Fibroblast of lung (primary cell): Measurements from ENCODE around the gene UBL4A. TPM values are rescaled to one million over a fixed set of nuclear protein-coding genes. Genes with fewer than 3 reads are reported as not detected.

Experiments used
- DNase-seq, 2 donors: peaks; one replicate each; pipeline versions ENCODE4 v3.0.0 to v3.0.0-alpha.2; 2010; ENCODE audit warnings: low read depth in 2 of 2
- H2AFZ ChIP-seq: 2 replicates; pipeline ENCODE4 v1.5.1; 2012; ENCODE audit warnings: low read length, control low read depth, inconsistent platforms
- H3K27ac ChIP-seq: 2 replicates; pipeline ENCODE4 v1.5.1; 2011; ENCODE audit warnings: low read length, control low read depth; ENCODE audit not compliant: insufficient read depth
- H3K27me3 ChIP-seq: 2 replicates; pipeline ENCODE4 v1.5.1; 2011; ENCODE audit warnings: mild to moderate bottlenecking, low read length; ENCODE audit not compliant: control insufficient read depth, insufficient read depth
- H3K36me3 ChIP-seq: 2 replicates; pipeline ENCODE4 v1.5.1; 2011; ENCODE audit warnings: low read length; ENCODE audit not compliant: control insufficient read depth, insufficient read depth
- H3K4me1 ChIP-seq: 2 replicates; pipeline ENCODE4 v1.5.1; 2011; ENCODE audit warnings: low read length; ENCODE audit not compliant: control insufficient read depth, insufficient read depth; ENCODE audit errors: extremely low read depth
- H3K4me2 ChIP-seq: 2 replicates; pipeline ENCODE4 v1.5.1; 2011; ENCODE audit warnings: low read length, control low read depth; ENCODE audit not compliant: insufficient read depth; ENCODE audit errors: extremely low read depth
- H3K4me3 ChIP-seq, 4 experiments: fragments of 200-600 bp in 1 of 4; sonication (generic) in 1 of 4; replicated peaks in 1 of 4; 2 replicates each; pipeline ENCODE4 v1.5.1; 2011 to 2016; ENCODE audit warnings: low read length in 4 of 4, low read depth in 3 of 4, mild to moderate bottlenecking in 3 of 4, control low read depth in 2 of 4, inconsistent platforms in 1 of 4, mixed read lengths in 1 of 4; ENCODE audit not compliant: insufficient read depth in 1 of 4; ENCODE audit errors: control extremely low read depth in 1 of 4
- H3K79me2 ChIP-seq: 2 replicates; pipeline ENCODE4 v1.5.1; 2012; ENCODE audit warnings: mild to moderate bottlenecking, low read length, inconsistent platforms; ENCODE audit not compliant: control insufficient read depth, insufficient read depth
- H3K9ac ChIP-seq: 2 replicates; pipeline ENCODE4 v1.5.1; 2011; ENCODE audit warnings: mild to moderate bottlenecking, low read length, control low read depth; ENCODE audit not compliant: insufficient read depth
- H3K9me3 ChIP-seq: 2 replicates; pipeline ENCODE4 v1.5.1; 2012; ENCODE audit warnings: low read depth, low read length; ENCODE audit not compliant: control insufficient read depth, insufficient read depth
- H4K20me1 ChIP-seq: 2 replicates; pipeline ENCODE4 v1.5.1; 2011; ENCODE audit warnings: low read length; ENCODE audit not compliant: control insufficient read depth, insufficient read depth; ENCODE audit errors: extremely low read depth
- EZH2 ChIP-seq: IDR thresholded peaks from 2 replicates; pipeline ENCODE4 v1.5.1; 2012; ENCODE audit warnings: low read length, control low read depth, mild to moderate bottlenecking; ENCODE audit errors: missing control alignments
- polyA plus RNA-seq, 2 donors: library from polyadenylated mRNA; depleted of rRNA in 1 of 2; stranded (reverse) in 1 of 2; unstranded in 1 of 2; fragments of >200 nt; gene quantifications; 2 replicates each; pipeline ENCODE4 v1.2.1, GENCODE V29; 2011 to 2012; ENCODE audit warnings: missing spikeins in 1 of 2
- total RNA-seq: library from RNA; depleted of rRNA; stranded (reverse); fragments of >200 nt; gene quantifications from 2 replicates; pipeline ENCODE4 v1.2.1, GENCODE V29; 2014
- TF ChIP-seq, protein P1 (sequence below), 2 donors: IDR thresholded peaks in 1 of 2; conservative IDR thresholded peaks in 1 of 2; 1 replicate in 1 of 2; 2 replicates in 1 of 2; pipeline ENCODE4 v1.5.1; 2011 to 2012; ENCODE audit warnings: low read length in 2 of 2, control low read depth in 1 of 2, inconsistent platforms in 1 of 2, low read depth in 1 of 2, mild to moderate bottlenecking in 1 of 2

Gene UBL4A
- total and polyA plus RNA-seq, 2 donors (not counting 1 experiment from before 2014, with no cell fraction given) = 17.9 to 42.8 TPM

DNA sequence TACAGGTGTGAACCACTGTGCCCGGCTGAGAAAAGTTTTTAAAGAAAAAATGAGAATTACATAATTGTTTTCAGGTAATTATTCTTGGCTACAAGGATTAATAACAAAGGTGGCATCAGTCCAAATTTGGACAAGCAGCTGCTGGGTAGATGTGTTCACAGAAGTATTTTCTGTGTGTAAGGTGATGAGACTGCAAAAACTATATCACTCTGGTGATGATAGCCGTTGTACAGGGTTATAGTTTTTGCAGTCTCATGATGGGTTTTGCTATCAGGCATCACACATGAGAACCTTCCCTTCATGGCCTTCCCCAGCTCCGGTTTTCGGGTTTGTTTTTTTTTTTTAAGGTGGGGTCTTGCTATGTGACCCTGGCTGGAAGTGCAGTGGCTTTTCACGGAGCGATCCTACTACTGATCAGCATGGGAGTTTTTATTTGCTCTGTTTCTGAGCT is 9.1 kb upstream of the UBL4A start:
- H3K79me2 ChIP-seq = no peaks in the 10 kb centered on the region
- H3K27me3 ChIP-seq = no peaks in the 10 kb centered on the region
- H3K27ac ChIP-seq = no peak overlapping the region
- H3K9ac ChIP-seq = no peak overlapping the region
- no peaks in the 10 kb centered on the region for H4K20me1 ChIP-seq
- no peak overlapping the region for H3K4me2 ChIP-seq
- TF ChIP-seq, protein P1, sequence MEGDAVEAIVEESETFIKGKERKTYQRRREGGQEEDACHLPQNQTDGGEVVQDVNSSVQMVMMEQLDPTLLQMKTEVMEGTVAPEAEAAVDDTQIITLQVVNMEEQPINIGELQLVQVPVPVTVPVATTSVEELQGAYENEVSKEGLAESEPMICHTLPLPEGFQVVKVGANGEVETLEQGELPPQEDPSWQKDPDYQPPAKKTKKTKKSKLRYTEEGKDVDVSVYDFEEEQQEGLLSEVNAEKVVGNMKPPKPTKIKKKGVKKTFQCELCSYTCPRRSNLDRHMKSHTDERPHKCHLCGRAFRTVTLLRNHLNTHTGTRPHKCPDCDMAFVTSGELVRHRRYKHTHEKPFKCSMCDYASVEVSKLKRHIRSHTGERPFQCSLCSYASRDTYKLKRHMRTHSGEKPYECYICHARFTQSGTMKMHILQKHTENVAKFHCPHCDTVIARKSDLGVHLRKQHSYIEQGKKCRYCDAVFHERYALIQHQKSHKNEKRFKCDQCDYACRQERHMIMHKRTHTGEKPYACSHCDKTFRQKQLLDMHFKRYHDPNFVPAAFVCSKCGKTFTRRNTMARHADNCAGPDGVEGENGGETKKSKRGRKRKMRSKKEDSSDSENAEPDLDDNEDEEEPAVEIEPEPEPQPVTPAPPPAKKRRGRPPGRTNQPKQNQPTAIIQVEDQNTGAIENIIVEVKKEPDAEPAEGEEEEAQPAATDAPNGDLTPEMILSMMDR (conservative IDR thresholded peaks at IDR 0.05 in 1 of 2, IDR thresholded peaks at IDR 0.05 in 1 of 2; ENCODE audit: low read depth in 1 of 2, low read length in 2 of 2) = no peak
- TF ChIP-seq EZH2 = no peak
- H3K4me1 ChIP-seq = no peaks in the 10 kb centered on the region
- no peak overlapping the region for H2AFZ ChIP-seq
- H3K36me3 ChIP-seq = no peaks in the 10 kb centered on the region
- no peak overlapping the region for H3K4me3 ChIP-seq
- no peak for DNase-seq
- H3K9me3 ChIP-seq = no peaks in the 10 kb centered on the region

DNA sequence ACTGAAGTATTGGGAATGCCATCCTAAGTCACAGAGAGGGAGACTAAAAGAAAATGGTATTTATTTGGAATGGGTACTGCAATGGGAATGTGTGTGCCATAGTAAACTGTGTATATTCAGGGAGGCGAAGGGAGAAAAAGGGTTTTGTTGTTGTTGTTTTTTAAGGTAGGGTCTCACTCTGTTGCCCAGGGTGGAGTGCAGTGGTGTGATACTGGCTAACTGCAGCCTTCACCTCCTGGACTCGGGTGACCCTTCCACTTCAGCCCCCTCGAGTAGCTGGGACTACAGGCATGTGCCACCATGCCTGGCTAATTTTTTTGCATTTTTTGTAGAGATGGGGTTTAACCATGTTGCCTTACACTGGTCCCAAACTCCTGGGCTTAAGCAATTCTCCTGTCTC is 8.3 kb upstream of the UBL4A start:
- no peak overlapping the region for H2AFZ ChIP-seq
- no peaks in the 10 kb centered on the region for H4K20me1 ChIP-seq
- no peaks in the 10 kb centered on the region for H3K9me3 ChIP-seq

DNA sequence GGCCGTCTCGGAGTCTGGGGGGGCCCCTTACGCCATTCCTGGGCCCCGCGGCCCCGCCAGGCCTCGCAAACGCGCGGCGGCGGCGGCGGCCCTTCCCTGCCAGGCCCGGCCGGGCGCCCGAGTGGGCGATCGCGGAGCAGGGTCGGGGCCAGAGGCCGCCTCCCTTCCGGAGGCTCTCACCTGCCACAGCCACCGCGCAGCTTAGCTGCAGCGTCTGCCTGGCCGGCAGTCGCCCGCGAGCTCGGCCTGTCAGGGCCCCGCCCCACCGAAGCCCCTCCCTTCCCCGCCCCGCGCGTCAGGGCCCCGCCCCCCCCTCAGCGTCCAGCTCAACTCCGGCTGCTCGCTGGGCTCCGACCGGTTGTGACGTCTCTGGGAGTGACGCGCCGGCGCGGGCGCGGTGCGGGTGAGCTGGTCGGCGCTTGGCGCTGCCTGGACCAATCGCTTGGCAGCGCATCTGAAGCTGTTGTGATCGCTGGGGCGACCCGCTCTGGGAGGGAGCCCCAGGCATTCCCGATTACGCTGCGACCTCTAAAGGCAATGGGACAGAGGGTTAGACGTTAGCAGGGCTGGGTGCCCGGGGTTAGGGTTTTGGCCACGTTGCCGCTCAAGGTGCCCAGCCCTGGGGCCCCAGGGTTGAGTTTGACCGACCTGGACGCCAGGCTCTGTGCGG is 4.1 kb upstream of the UBL4A start, which contains the start of gene SLC10A3:
Gene SLC10A3, minus strand, starts transcription at position 216 of the 670 bp plus-strand sequence. CDS start 1,689 bp downstream, outside the sequence.
- H2AFZ ChIP-seq = no peak within 1 kb of the TSS
- peak within 1 kb of the TSS; percentile 85 for H3K4me2 ChIP-seq
- H3K4me3 ChIP-seq = peak within 1 kb of the TSS; percentile 33 to 67 (median 51)
- peaks cover 5% of the 10 kb centered on the region for H3K36me3 ChIP-seq
- H3K79me2 ChIP-seq = peaks cover 4% of the 10 kb centered on the region
- H3K27ac ChIP-seq = peak within 1 kb of the TSS; percentile 86
- TF ChIP-seq, protein P1 (conservative IDR thresholded peaks at IDR 0.05 in 1 of 2, IDR thresholded peaks at IDR 0.05 in 1 of 2; ENCODE audit: low read depth in 1 of 2, low read length in 2 of 2) = peak in 1 of 2 donors; percentile 2
- TF ChIP-seq EZH2 = no peak
- H4K20me1 ChIP-seq = no peaks in the 10 kb centered on the region
- no peaks in the 10 kb centered on the region for H3K9me3 ChIP-seq
- peaks cover 2% of the 10 kb centered on the region for H3K4me1 ChIP-seq
- H3K27me3 ChIP-seq = no peaks in the 10 kb centered on the region
- H3K9ac ChIP-seq = peak within 1 kb of the TSS; percentile 66
- DNase-seq = peak; percentile 91 to 92

More for the DNA sequence above, 8.3 kb upstream of the UBL4A start:
- H3K9ac ChIP-seq = no peak overlapping the region
- no peak overlapping the region for H3K4me3 ChIP-seq
- no peaks in the 10 kb centered on the region for H3K27me3 ChIP-seq
- no peak for DNase-seq
- H3K4me2 ChIP-seq = no peak overlapping the region
- no peak overlapping the region for H3K27ac ChIP-seq
- H3K4me1 ChIP-seq = no peaks in the 10 kb centered on the region
- no peaks in the 10 kb centered on the region for H3K36me3 ChIP-seq
- no peak for TF ChIP-seq EZH2
- TF ChIP-seq, protein P1 (conservative IDR thresholded peaks at IDR 0.05 in 1 of 2, IDR thresholded peaks at IDR 0.05 in 1 of 2; ENCODE audit: low read depth in 1 of 2, low read length in 2 of 2) = no peak
- no peaks in the 10 kb centered on the region for H3K79me2 ChIP-seq
